Thyroid gland (tissue), 4 donors: ENCODE data around the gene HPCAL1. TPM values are rescaled to one million over a fixed set of nuclear protein-coding genes. Genes with fewer than 3 reads are reported as not detected.

Experiments used
- DNase-seq, 2 donors: peaks; one replicate each; pipeline ENCODE4 v3.0.0-alpha.2; 2019
- H3K27ac ChIP-seq, 3 donors: fragments of 200-600 bp; sonication (generic); 1 replicate in 2 of 3; 2 replicates in 1 of 3; pipeline ENCODE4 v1.5.1; 2016 to 2019; ENCODE audit warnings: mild to moderate bottlenecking in 1 of 3, moderate library complexity in 1 of 3
- H3K27me3 ChIP-seq: fragments of 200-600 bp; sonication (generic); one replicate; pipeline ENCODE4 v1.5.1; 2019
- H3K36me3 ChIP-seq, 2 donors: fragments of 200-600 bp; sonication (generic); one replicate each; pipeline ENCODE4 v1.5.1; 2016 to 2019
- H3K4me1 ChIP-seq, 2 donors: fragments of 200-600 bp; sonication (generic); one replicate each; pipeline ENCODE4 v1.5.1; 2017 to 2019
- H3K4me3 ChIP-seq, 3 donors: fragments of 200-600 bp; sonication (generic); replicated peaks in 1 of 3; 1 replicate in 2 of 3; 2 replicates in 1 of 3; pipeline ENCODE4 v1.5.1; 2016; ENCODE audit warnings: mild to moderate bottlenecking in 1 of 3
- H3K9me3 ChIP-seq: fragments of 200-600 bp; sonication (generic); one replicate; pipeline ENCODE4 v1.5.1; 2017
- CTCF ChIP-seq, 6 experiments: fragments of 200-600 bp in 3 of 6; fragments of 450-650 bp in 3 of 6; sonication (generic) in 3 of 6; IDR thresholded peaks; one replicate each; pipeline ENCODE4 v1.5.1; 2016 to 2019; ENCODE audit warnings: antibody characterized with exemption in 6 of 6, mild to moderate bottlenecking in 2 of 6, inconsistent platforms in 1 of 6, moderate library complexity in 1 of 6
- POLR2A ChIP-seq, 2 donors: fragments of 450-650 bp; IDR thresholded peaks; one replicate each; pipeline ENCODE4 v1.6.1; 2017; ENCODE audit warnings: antibody characterized with exemption in 2 of 2, mild to moderate bottlenecking in 2 of 2, moderate library complexity in 1 of 2
- WGBS, 2 donors: methylation state at CpG; one replicate each; pipeline ENCODE4 v1.1.5; 2017; 5-methylcytosine and 5-hydroxymethylcytosine counted together
- intact Hi-C: fragments of 100-400 bp; cut with DNase I; formaldehyde crosslinking; loops from one replicate; pipeline ENCODE4 v1.15.1; 2023
- total RNA-seq, 4 donors: library from RNA; depleted of rRNA; stranded (reverse); fragments of >200 nt; gene quantifications; one replicate each; pipeline ENCODE4 v1.2.3, GENCODE V29; 2016

Gene HPCAL1
- total RNA-seq, 4 donors from 2014 or later: 39.9 to 84.2 (median 64.8) TPM

GRCh38 chr2:10406491-10407188 lies 103.9 kb downstream of the HPCAL1 start:
- intact Hi-C loops: loop anchor here (5.0 kb wide), 2 partner anchors 104 to 119 kb away; partner anchors contain the start of gene HPCAL1
- H3K4me3 ChIP-seq: no peak overlapping the region
- TF ChIP-seq CTCF (IDR thresholded peaks at IDR 0.05): no peak
- TF ChIP-seq POLR2A (IDR thresholded peaks at IDR 0.05): no peak
- H3K27me3 ChIP-seq: no peaks in the 10 kb centered on the region
- 80 to 82% methylated on average over 18 of the region's 18 CpGs for WGBS, 2 donors
- no peaks in the 10 kb centered on the region for H3K9me3 ChIP-seq
- no peaks in the 10 kb centered on the region for H3K36me3 ChIP-seq
- H3K4me1 ChIP-seq: peaks cover 24 to 63% of the 10 kb centered on the region in 2 donors
- no peak for DNase-seq
- H3K27ac ChIP-seq: peak overlapping the region in 2 of 3 donors; percentile 18 to 88

- Histone ChIP-seq H3K4me1 (peaks cover 24 to 59% of the 10 kb centered on the region in 2 donors), H3K9me3 (no peaks in the 10 kb centered on the region), H3K36me3 (no peaks in the 10 kb centered on the region), H3K27ac (peak overlapping the region in 2 of 3 donors; percentile 61 to 88), H3K4me3 (no peak overlapping the region), H3K27me3 (no peaks in the 10 kb centered on the region)
- no peak for DNase-seq
- intact Hi-C loops: loop anchor here (5.0 kb wide), 2 partner anchors 105 to 120 kb away; partner anchors contain the start of gene HPCAL1
- WGBS, 2 donors: 80 to 86% methylated on average over 4 of the region's 4 CpGs
- no peak for TF ChIP-seq POLR2A (IDR thresholded peaks at IDR 0.05)
- TF ChIP-seq CTCF (IDR thresholded peaks at IDR 0.05): no peak
These were observed 104.7 kb downstream of the HPCAL1 start for GRCh38 chr2:10407432-10407831.

- no peaks in the 10 kb centered on the region for H3K36me3 ChIP-seq
- TF ChIP-seq POLR2A (IDR thresholded peaks at IDR 0.05): no peak
- TF ChIP-seq CTCF (IDR thresholded peaks at IDR 0.05): peak in 1 of 6 experiments; percentile 9
- H3K27ac ChIP-seq: peak overlapping the region; percentile 40 to 88 (median 61)
- no peaks in the 10 kb centered on the region for H3K9me3 ChIP-seq
- intact Hi-C loops: loop anchor here (5.0 kb wide), 2 partner anchors 106 to 121 kb away; partner anchors contain the start of gene HPCAL1
- peaks cover 24 to 58% of the 10 kb centered on the region in 2 donors for H3K4me1 ChIP-seq
- peak; percentile 90 to 92 for DNase-seq
- 45 to 46% methylated on average over 11 of the region's 11 CpGs for WGBS, 2 donors
- H3K4me3 ChIP-seq: no peak overlapping the region
- no peaks in the 10 kb centered on the region for H3K27me3 ChIP-seq
These were observed 105.3 kb downstream of the HPCAL1 start for GRCh38 chr2:10407841-10408648.

GRCh38 chr2:10408649-10409579 lies 106.2 kb downstream of the HPCAL1 start:
- no peak overlapping the region for H3K4me3 ChIP-seq
- H3K9me3 ChIP-seq: no peaks in the 10 kb centered on the region
- peak; percentile 87 to 92 for DNase-seq
- intact Hi-C loops: loop anchor here (5.0 kb wide), 2 partner anchors 107 to 122 kb away; partner anchors contain the start of gene HPCAL1
- WGBS, 2 donors: 25 to 27% methylated on average over 21 to 22 of the region's 24 CpGs
- H3K27ac ChIP-seq: peak overlapping the region; percentile 40 to 88 (median 61)
- TF ChIP-seq POLR2A (IDR thresholded peaks at IDR 0.05) (peak in 1 of 2 donors; percentile 34), CTCF (IDR thresholded peaks at IDR 0.05) (peak; percentile 88 to 98 (median 94))
- H3K27me3 ChIP-seq: no peaks in the 10 kb centered on the region
- H3K36me3 ChIP-seq: no peaks in the 10 kb centered on the region
- peaks cover 24 to 66% of the 10 kb centered on the region in 2 donors for H3K4me1 ChIP-seq
